GM21737 (cell line): ENCODE measurements around the gene DBN1.
"Not testable (repeated sequence)": the region's sequence is repeated elsewhere in the genome, so short reads cannot be mapped to it uniquely, and the experiment has no call there.

Source experiments
- ATAC-seq: cut with Tn5 transposase; IDR thresholded peaks from one replicate; pipeline ENCODE4 v1.9.1; 2021; ENCODE audit warnings: mild to moderate bottlenecking, moderate library complexity; ENCODE audit not compliant: unreplicated experiment

Gene DBN1

GRCh38 chr5:177431317-177432142, 41.9 kb downstream of the DBN1 start:
- ATAC-seq: peak; percentile 32

- ATAC-seq: no peak
Measured at GRCh38 chr5:177430972-177431316, 42.5 kb downstream of the DBN1 start.

GRCh38 chr5:177430140-177430951, 43.1 kb downstream of the DBN1 start:
- ATAC-seq: no peak

DNA sequence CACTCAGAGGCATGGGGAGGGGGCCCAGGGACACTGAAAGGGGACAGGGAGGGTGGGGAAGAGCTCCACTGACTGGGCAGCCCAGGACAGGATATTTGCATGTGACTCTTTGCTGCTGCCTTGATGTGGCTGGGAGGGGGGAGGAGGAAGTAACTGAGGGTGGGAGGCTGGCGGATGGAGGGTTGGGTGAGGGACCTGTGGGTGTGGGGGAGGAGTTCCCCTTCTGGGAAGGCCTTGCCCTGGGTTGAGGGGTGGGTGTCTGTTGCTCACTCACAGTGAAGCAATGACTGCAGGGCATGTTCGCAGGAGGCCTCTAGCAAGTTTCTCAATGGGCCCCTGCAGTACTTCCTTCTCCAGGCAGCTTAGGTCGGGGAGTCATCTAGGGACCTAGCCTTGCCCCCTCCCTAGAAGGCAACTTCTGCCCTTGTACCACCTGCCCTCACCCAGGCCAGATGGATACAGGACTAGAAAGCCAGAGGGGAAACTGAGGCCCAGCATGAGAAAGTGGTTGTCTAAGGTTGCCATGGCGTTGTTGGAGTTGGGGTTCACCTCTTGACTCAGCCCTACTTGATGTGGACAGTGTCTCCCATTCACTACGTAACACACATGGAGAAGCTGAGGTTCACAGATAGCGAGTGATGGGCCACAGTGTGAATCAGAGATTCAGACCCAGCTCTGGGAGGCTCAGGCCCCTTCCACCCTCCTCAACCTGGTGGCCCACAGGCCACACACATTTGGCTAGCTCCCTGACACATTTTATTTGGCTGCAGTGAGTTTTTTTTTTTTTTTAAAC, 44.0 kb downstream of the DBN1 start:
- no peak for ATAC-seq

DNA sequence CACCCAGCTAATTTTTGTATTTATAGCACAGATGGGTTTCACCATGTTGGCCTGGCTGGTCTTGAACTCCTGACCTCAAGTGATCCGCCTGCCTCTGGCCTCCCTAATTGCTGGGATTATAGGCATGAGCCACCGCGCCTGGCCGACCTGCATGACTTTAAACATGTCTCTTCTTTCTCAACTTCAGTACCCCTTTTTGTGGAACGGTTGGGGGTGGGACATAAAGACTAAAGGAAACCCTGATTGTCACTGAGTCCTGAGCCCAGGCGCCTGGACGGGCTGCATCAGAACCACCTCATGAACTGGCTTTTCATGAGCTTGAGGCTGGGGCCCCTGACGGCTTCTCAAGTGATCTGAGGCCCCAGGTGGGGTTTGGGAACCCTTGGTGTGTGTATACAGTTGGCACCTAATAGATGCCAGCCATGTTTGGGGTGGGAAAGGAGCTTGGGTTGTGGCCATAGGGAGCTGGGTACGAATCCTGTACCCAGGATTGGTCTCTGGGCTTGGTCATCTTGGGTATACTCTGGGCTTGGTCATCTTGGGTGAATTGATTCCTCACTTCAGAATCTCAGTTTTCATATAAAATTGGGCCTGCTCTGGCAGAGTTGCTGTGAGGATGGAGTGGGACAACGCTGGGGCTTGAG, 44.7 kb downstream of the DBN1 start:
- no peak for ATAC-seq

- ATAC-seq: no peak
Measured at GRCh38 chr5:177427919-177428573, 45.4 kb downstream of the DBN1 start.

DNA sequence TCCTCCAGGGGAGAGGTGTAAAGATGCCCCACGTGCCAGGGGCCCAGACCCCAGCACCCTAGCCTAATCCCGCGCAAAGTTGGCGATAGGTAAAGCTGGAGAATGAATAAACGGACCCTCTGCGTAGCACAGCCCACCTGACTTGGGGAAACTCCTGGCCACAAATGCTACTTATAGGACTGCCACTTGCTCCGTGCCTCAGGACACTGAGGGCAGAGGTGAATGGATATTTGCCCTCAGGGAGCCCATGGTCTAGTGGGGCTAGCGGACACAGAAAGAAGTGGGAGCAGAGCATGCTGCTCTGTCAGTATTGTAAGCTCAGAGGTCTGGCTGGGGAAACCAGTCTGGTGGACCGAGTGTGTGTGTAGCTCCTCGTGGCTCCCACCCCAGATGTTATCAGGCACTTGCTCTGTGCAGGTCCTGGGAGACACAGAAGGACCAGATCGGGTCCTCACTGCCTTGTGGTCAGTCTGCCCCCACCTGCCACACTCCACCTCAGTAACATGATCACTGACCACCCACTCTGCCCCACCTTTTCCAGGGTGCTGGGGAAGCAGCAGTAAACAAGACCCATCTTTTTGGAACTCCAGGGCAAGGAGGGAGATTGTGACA, 46.1 kb downstream of the DBN1 start:
- ATAC-seq: no peak

DNA sequence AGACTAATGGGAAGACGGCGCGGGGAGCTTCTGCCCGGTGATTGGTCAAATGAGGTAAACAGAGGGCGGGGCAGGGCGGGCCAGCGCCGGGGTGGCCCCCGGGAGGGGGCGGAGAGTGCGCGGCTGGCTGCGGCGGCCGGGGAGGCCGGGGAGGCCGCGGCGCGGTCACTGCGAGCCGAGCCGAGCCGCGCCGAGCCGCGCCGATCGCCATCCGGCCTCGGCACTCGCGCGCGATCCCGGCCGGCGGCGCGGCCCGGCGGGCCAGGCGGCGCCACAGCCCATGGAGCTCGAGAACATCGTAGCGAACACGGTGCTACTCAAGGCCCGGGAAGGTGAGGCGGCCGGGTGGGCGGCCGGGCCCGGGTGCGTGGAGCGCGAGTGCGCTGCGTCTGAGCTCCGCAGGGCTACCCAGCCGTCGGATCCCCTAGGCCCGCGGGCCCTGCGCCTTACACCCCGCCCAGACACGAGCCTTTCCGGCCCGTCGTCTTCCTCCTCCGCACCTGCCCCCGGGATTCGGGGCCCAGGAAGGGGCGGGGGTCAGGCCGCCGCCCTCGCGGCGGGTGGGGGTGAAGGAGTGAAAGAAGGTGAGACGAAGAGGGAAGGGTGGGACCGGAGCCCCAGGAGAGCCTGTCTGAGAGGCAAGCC, 46.7 kb downstream of the DBN1 start, which contains the start of gene GRK6:
GRK6 (plus strand) TSS at position 111 of the 645 bp plus-strand sequence; CDS start at position 281, 170 bp downstream.
- peak; percentile 12 for ATAC-seq

- peak; percentile 72 for ATAC-seq
Measured at GRCh38 chr5:177425801-177426565, 47.5 kb downstream of the DBN1 start.

DNA sequence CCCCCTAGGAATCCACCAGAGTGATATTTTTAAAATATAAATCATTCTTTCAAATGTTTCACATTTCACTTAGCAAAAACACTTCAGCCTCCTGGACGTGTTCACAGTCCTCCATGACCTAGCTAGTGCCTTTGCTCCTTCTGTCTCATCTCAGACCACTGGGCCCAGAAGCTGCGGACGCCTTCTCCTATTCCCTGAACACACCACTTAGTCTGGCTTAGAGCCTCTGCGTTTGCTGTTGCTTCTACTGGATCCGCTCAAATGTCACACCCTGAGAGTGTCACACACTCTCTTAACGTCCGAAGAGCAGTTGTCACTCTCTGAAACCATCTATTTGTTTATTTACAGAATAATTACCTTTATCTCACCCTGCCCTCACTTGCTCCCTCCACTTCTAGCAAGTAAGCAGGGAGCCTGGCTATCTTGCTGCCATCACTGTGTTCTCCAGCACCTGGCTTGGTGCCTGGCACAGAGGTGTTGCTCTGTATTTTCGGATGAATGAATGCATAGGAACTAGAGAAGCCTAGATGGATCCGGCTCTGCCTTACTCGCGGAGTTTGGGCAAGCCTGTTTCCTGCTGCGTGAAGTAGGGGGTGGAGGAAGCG, 48.1 kb downstream of the DBN1 start:
- no peak for ATAC-seq

DNA sequence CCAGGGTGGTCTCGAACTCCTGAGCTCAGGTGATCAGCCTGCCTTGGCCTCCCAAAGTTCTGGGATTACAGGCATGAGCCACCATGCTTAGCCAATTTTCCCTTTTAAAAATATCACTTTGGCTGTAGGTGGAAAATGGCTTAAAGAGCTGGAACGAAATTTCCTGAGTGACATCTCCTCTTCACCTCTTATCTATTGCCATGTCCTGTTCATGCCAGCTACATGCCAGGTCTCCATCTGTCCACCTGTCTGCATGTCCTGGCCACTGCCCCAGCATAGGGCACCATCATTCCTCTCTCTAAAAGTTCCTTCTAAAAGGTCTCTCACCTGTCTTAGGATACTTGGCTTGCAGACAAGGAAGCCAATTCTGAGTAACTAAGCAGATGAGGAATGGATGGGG, 49.8 kb downstream of the DBN1 start:
- ATAC-seq: no peak

DNA sequence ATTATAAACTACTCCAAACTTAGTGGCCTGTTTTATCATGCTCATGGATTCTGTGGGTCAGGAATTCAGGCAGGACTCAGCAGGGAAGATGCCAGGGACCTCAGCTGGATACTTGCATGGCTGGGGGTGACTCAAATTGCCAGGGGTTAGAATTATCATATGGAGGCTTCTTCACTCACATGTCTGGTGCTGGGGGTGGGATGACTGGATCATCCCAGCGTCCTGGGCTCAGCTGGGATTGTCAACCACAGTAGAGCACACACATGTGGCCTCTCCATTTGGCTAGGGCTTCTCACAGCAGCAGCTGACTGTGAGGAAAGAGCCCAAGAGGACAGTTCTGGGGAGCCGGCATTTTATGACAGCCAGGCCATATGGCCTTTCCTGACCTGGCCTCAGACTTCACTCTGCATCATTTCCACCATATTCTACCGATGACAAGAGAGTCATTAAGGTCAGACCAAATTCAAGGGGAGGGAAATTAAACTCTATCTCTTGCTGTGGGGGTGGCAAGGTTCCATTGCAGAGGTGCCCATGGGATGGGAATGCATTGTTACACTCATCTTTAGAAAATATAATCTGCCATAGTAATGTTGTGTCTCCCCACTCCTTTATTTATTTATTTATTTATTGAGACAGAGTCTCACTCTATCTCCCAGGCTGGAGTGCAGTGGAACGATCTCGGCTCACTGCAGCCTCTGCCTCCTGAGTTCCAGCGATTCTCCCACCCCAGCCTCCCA, 52.2 kb downstream of the DBN1 start:
- no peak for ATAC-seq

DNA sequence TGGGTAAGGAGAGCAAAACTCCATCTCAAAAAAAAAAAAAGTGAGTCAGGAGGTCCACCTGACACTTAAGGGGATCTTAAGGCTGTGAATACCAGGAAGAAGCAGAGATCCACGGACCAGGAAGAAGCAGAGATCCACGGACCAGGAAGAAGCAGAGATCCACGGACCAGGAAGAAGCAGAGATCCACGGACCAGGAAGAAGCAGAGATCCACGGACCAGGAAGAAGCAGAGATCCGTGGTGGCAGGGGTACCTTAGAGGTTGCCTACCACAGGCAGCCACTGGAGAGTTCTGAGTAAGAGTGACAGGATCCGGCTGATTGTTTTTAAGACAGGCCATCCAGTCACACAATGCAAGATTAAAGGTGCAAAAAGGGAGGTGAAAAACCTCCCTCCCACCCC, 53.0 kb downstream of the DBN1 start:
- not testable (repeated sequence) for ATAC-seq

GRCh38 chr5:177419046-177419445, 54.4 kb downstream of the DBN1 start:
- no peak for ATAC-seq

DNA sequence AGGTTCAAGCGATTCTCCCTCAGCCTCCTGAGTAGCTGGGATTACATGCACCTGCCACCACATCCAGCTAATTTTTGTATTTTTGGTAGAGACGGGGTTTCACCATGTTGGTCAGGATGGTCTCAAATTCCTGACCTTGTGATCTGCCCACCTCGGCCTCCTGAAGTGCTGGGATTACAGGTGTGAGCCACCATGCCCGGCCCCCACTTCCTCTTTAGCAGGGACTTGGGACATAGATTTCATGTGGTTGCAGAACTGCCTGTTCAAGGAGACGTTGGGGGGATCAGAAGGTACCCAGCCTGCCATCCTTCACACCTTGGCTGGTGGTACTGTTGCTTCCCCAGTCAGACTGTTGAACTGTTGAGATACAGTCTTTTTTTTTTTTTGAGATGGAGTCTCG, 56.4 kb downstream of the DBN1 start:
- not testable (repeated sequence) for ATAC-seq

- no peak for ATAC-seq
Measured at GRCh38 chr5:177414481-177414880, 59.0 kb downstream of the DBN1 start.

GRCh38 chr5:177412603-177413233, 60.7 kb downstream of the DBN1 start:
- peak; percentile 55 for ATAC-seq
